B cell (primary cell): ENCODE measurements around the gene HOXD9. TPM values are rescaled to one million over a fixed set of nuclear protein-coding genes. Genes with fewer than 3 reads are reported as not detected.

Experiments used
- ATAC-seq: fragments of 200-7000 bp; cut with Tn5 transposase; one replicate; pipeline ENCODE4 v1.10.0; 2021; ENCODE audit warnings: low read depth, mild to moderate bottlenecking, moderate number of reproducible peaks, moderate library complexity
- CTCF ChIA-PET: fragments of 350-600 bp; sonication (Branson Sonifier 250); formaldehyde crosslinking; loops from one replicate; lab custom pipeline; 2021; ENCODE audit warnings: antibody characterized with exemption, inconsistent platforms; lab: Charles Lee
- POLR2A ChIA-PET: fragments of 350-600 bp; sonication (Branson Sonifier 250); formaldehyde crosslinking; loops from one replicate; lab custom pipeline; 2021; ENCODE audit warnings: antibody characterized with exemption; lab: Charles Lee
- DNase-seq: peaks from one replicate; pipeline ENCODE4 v3.0.0; 2013
- H2AFZ ChIP-seq: 2 replicates; pipeline ENCODE4 v1.6.1; 2012; ENCODE audit warnings: mild to moderate bottlenecking, low read depth, low read length; ENCODE audit not compliant: insufficient read depth, poor library complexity, severe bottlenecking
- H3K27ac ChIP-seq, 2 donors: 1 replicate in 1 of 2; 2 replicates in 1 of 2; pipeline ENCODE4 v1.5.1; 2012 to 2013; ENCODE audit warnings: low read length in 2 of 2, mild to moderate bottlenecking in 2 of 2, moderate library complexity in 1 of 2
- H3K27me3 ChIP-seq, 4 experiments: fragments of 200-600 bp in 1 of 4; sonication (generic) in 1 of 4; replicated peaks in 1 of 4; 1 replicate in 2 of 4; 2 replicates in 2 of 4; pipeline versions ENCODE4 v1.6.1 to v1.7.0; 2013 to 2016; ENCODE audit warnings: low read length in 3 of 4, mild to moderate bottlenecking in 2 of 4, mixed read lengths in 1 of 4, moderate library complexity in 1 of 4; ENCODE audit not compliant: insufficient read depth in 4 of 4, control insufficient read depth in 3 of 4; ENCODE audit errors: control extremely low read depth in 1 of 4
- H3K36me3 ChIP-seq, 2 experiments: replicated peaks in 1 of 2; 1 replicate in 1 of 2; 2 replicates in 1 of 2; pipeline versions ENCODE4 v1.6.1 to v1.7.1; 2013; ENCODE audit warnings: low read length in 1 of 2; ENCODE audit not compliant: insufficient read depth in 2 of 2, control insufficient read depth in 1 of 2; ENCODE audit errors: control extremely low read depth in 1 of 2, extremely low read depth in 1 of 2
- H3K4me1 ChIP-seq, 2 donors: fragments of 200-600 bp in 1 of 2; sonication (generic) in 1 of 2; 1 replicate in 1 of 2; 2 replicates in 1 of 2; pipeline versions ENCODE4 v1.5.1 to v1.6.1; 2013 to 2017; ENCODE audit warnings: low read length in 2 of 2; ENCODE audit not compliant: control insufficient read depth in 2 of 2, insufficient read depth in 2 of 2
- H3K4me2 ChIP-seq: replicated peaks from 2 replicates; pipeline ENCODE3; 2012; ENCODE audit warnings: mild to moderate bottlenecking, low read depth, low read length; ENCODE audit not compliant: poor library complexity, severe bottlenecking
- H3K4me3 ChIP-seq, 5 experiments: fragments of 200-600 bp in 1 of 5; sonication (generic) in 1 of 5; 1 replicate in 3 of 5; 2 replicates in 2 of 5; pipeline versions ENCODE4 v1.5.1 to v1.7.0; 2011 to 2016; ENCODE audit warnings: low read length in 4 of 5, mild to moderate bottlenecking in 4 of 5, low read depth in 2 of 5, control low read depth in 1 of 5, moderate library complexity in 1 of 5; ENCODE audit not compliant: insufficient read depth in 1 of 5; ENCODE audit errors: control extremely low read depth in 1 of 5, extremely low read depth in 1 of 5
- H3K79me2 ChIP-seq: fragments of 200-600 bp; sonication (generic); one replicate; pipeline ENCODE4 v1.6.0; 2016; ENCODE audit warnings: low read length; ENCODE audit not compliant: control insufficient read depth, insufficient read depth
- H3K9ac ChIP-seq: fragments of 200-600 bp; sonication (generic); 2 replicates; pipeline ENCODE4 v1.6.1; 2017; ENCODE audit warnings: mild to moderate bottlenecking, low read length, moderate library complexity
- H3K9me3 ChIP-seq, 3 donors: one replicate each; pipeline versions ENCODE4 v1.6.1 to v1.7.1; 2013; ENCODE audit warnings: low read length in 2 of 3; ENCODE audit not compliant: control insufficient read depth in 2 of 3, insufficient read depth in 1 of 3; ENCODE audit errors: control extremely low read depth in 1 of 3
- H4K20me1 ChIP-seq: 2 replicates; pipeline ENCODE4 v1.6.0; 2012; ENCODE audit warnings: mild to moderate bottlenecking, low read length; ENCODE audit not compliant: insufficient read depth, control insufficient read depth, poor library complexity, severe bottlenecking
- H3K27ac Mint-ChIP-seq: one replicate; pipeline ENCODE4 v1.8.0; 2021; ENCODE audit warnings: mixed read lengths
- H3K27me3 Mint-ChIP-seq: one replicate; pipeline ENCODE4 v1.8.0; 2021; ENCODE audit warnings: mixed read lengths
- H3K4me1 Mint-ChIP-seq: one replicate; pipeline ENCODE4 v1.8.0; 2021; ENCODE audit warnings: mixed read lengths
- H3K4me3 Mint-ChIP-seq: one replicate; pipeline ENCODE4 v1.8.0; 2021; ENCODE audit warnings: mixed read lengths
- H3K9me3 Mint-ChIP-seq: one replicate; pipeline ENCODE4 v1.8.0; 2022; ENCODE audit warnings: mixed read lengths; ENCODE audit not compliant: insufficient read depth
- EZH2 ChIP-seq: IDR thresholded peaks from 2 replicates; pipeline ENCODE4 v1.6.1; 2012; ENCODE audit warnings: borderline replicate concordance, low read depth, mild to moderate bottlenecking, moderate library complexity, low read length; ENCODE audit not compliant: insufficient read depth, poor library complexity, severe bottlenecking
- WGBS: methylation state at CpG from one replicate; pipeline ENCODE4 v1.1.5; 2013; ENCODE audit warnings: missing lambda C conversion rate; ENCODE audit not compliant: insufficient coverage; 5-methylcytosine and 5-hydroxymethylcytosine counted together
- intact Hi-C: fragments of 100-400 bp; cut with micrococcal nuclease; formaldehyde crosslinking; loops from one replicate; pipeline ENCODE4 v1.10.0; 2022
- polyA plus RNA-seq: library from polyadenylated mRNA; depleted of rRNA; stranded (reverse); fragments of >200 nt; gene quantifications from 2 replicates; pipeline ENCODE4 v1.2.3, GENCODE V29; 2012
- total RNA-seq, 2 donors: library from RNA; stranded (reverse); fragments of 120-200 nt in 1 of 2; gene quantifications; 1 replicate in 1 of 2; 2 replicates in 1 of 2; pipeline versions ENCODE4 v1.2.3 to v1.2.4, GENCODE V29; 2013 to 2022
- TF ChIP-seq, protein P1 (sequence below): fragments of 200-600 bp; IDR thresholded peaks from one replicate; pipeline ENCODE4 v1.8.0; 2022; ENCODE audit warnings: antibody characterized with exemption, mild to moderate bottlenecking

The HOXD9 gene
- total and polyA plus RNA-seq, 2 donors (not counting 1 experiment from before 2014, with no cell fraction given) = not detected

DNA sequence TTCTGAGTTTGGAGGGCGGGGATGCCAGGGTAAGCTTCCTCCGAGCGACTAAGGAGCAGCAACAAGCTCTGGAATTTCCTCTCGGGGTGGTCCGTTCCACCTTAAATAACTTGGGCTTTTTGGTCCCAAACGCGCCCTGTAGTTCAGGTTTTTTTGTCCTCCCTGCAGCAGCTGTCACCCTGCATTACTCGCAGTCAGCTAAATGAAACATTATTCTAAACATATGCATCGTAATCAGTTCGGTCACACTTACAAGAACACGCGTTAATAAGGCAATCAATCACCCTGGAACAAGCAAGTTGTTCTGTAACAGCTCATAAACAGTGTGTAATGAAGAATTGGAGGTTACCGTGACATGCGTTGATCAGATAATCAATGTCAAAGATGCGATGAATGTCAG is 47.0 kb upstream of the HOXD9 start:
- Histone ChIP-seq H4K20me1 (no peaks in the 10 kb centered on the region), H3K4me2 (no peak overlapping the region), H3K9me3 (peaks cover 0 to 33% (median 7%) of the 10 kb centered on the region in 3 donors), H3K36me3 (no peaks in the 10 kb centered on the region), H3K9ac (no peak overlapping the region), H3K27ac (no peak overlapping the region), H3K79me2 (no peaks in the 10 kb centered on the region), H3K4me3 (no peak overlapping the region), H3K27me3 (peaks cover 1 to 84% (median 65%) of the 10 kb centered on the region in 4 experiments), H3K4me1 (peaks cover 3 to 18% of the 10 kb centered on the region in 2 donors), H2AFZ (no peak overlapping the region)
- POLR2A ChIA-PET = no interaction called here
- CTCF ChIA-PET = interaction anchor here (1.0 kb wide), 1 partner anchor 21 kb away, joined by 3 read pairs; no protein-coding TSS in a partner anchor
- Mint-ChIP-seq H3K9me3 (peaks cover 3% of the 10 kb centered on the region), H3K27me3 (peaks cover 73% of the 10 kb centered on the region), H3K4me3 (no peak overlapping the region), H3K4me1 (peaks cover 5% of the 10 kb centered on the region), H3K27ac (no peak overlapping the region)
- DNase-seq (peak; percentile 28), ATAC-seq (no peak)
- intact Hi-C loops = loop anchor here (5.0 kb wide), 1 partner anchor 57 kb away; no protein-coding TSS in a partner anchor
- TF ChIP-seq EZH2 = no peak
- TF ChIP-seq, protein P1, sequence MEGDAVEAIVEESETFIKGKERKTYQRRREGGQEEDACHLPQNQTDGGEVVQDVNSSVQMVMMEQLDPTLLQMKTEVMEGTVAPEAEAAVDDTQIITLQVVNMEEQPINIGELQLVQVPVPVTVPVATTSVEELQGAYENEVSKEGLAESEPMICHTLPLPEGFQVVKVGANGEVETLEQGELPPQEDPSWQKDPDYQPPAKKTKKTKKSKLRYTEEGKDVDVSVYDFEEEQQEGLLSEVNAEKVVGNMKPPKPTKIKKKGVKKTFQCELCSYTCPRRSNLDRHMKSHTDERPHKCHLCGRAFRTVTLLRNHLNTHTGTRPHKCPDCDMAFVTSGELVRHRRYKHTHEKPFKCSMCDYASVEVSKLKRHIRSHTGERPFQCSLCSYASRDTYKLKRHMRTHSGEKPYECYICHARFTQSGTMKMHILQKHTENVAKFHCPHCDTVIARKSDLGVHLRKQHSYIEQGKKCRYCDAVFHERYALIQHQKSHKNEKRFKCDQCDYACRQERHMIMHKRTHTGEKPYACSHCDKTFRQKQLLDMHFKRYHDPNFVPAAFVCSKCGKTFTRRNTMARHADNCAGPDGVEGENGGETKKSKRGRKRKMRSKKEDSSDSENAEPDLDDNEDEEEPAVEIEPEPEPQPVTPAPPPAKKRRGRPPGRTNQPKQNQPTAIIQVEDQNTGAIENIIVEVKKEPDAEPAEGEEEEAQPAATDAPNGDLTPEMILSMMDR = no peak
- WGBS = 13% methylated on average over 10 of the region's 15 CpGs

GRCh38 chr2:176076063-176076462 is 46.5 kb upstream of the HOXD9 start:
- no peak overlapping the region for H3K9ac ChIP-seq
- ATAC-seq (no peak), DNase-seq (peak; percentile 4)
- Mint-ChIP-seq H3K4me3 (no peak overlapping the region), H3K27ac (no peak overlapping the region), H3K9me3 (peaks cover 3% of the 10 kb centered on the region), H3K4me1 (peaks cover 5% of the 10 kb centered on the region), H3K27me3 (peaks cover 70% of the 10 kb centered on the region)
- 31% methylated on average over 4 of the region's 7 CpGs for WGBS
- ChIA-PET POLR2A (no interaction called here), CTCF (interaction anchor here (2.4 kb wide), 1 partner anchor 51 kb away, joined by 9 read pairs; no protein-coding TSS in a partner anchor)
- no peak overlapping the region for H3K4me3 ChIP-seq
- H4K20me1 ChIP-seq = no peaks in the 10 kb centered on the region
- intact Hi-C loops = loop anchor here (5.0 kb wide), 1 partner anchor 56 kb away; no protein-coding TSS in a partner anchor
- no peak overlapping the region for H3K4me2 ChIP-seq
- H3K27ac ChIP-seq = no peak overlapping the region
- no peaks in the 10 kb centered on the region for H3K36me3 ChIP-seq
- H3K9me3 ChIP-seq = peaks cover 5 to 38% (median 7%) of the 10 kb centered on the region in 3 donors
- no peaks in the 10 kb centered on the region for H3K79me2 ChIP-seq
- peaks cover 1 to 84% (median 67%) of the 10 kb centered on the region in 4 experiments for H3K27me3 ChIP-seq
- H3K4me1 ChIP-seq = peaks cover 3 to 24% of the 10 kb centered on the region in 2 donors
- H2AFZ ChIP-seq = no peak overlapping the region
- TF ChIP-seq, protein P1 = no peak
- TF ChIP-seq EZH2 = no peak
